OCI-LY7 (cell line): ENCODE results near the gene LOXHD1.

Experiments
- EZH2phosphoT487 ChIP-seq: fragments of 200-600 bp; sonication (generic); IDR thresholded peaks from 2 replicates; pipeline ENCODE4 v1.6.1; 2018; ENCODE audit warnings: low read depth, borderline replicate concordance, mild to moderate bottlenecking, mixed run types, antibody characterized with exemption, low read length, moderate library complexity, mixed read lengths
- TF ChIP-seq, protein P1 (sequence below): fragments of 200-600 bp; sonication (generic); conservative IDR thresholded peaks from 2 replicates; pipeline ENCODE4 v1.5.1; 2014; ENCODE audit warnings: mild to moderate bottlenecking, antibody characterized with exemption, low read length, moderate library complexity, mixed read lengths

DNA sequence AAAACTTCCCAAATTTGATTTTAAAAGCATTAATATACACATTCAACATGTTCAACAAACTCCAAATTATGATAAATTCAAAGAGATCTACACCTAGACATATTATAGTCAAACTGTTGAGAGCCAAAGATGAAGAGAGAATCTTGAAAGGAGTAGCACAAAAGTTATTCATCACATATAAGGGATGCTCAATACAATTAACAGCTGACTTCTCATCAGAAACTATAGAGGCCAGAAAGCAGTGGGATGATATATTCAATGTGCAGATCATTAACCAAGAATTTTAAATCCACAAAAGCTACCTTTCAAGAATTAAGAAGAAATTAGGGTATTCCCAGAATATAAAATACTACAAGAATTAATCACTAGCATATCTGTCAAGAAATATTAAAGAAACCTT lies 75.4 kb downstream of the LOXHD1 start:
- TF ChIP-seq EZH2phosphoT487: no peak
- TF ChIP-seq, protein P1, sequence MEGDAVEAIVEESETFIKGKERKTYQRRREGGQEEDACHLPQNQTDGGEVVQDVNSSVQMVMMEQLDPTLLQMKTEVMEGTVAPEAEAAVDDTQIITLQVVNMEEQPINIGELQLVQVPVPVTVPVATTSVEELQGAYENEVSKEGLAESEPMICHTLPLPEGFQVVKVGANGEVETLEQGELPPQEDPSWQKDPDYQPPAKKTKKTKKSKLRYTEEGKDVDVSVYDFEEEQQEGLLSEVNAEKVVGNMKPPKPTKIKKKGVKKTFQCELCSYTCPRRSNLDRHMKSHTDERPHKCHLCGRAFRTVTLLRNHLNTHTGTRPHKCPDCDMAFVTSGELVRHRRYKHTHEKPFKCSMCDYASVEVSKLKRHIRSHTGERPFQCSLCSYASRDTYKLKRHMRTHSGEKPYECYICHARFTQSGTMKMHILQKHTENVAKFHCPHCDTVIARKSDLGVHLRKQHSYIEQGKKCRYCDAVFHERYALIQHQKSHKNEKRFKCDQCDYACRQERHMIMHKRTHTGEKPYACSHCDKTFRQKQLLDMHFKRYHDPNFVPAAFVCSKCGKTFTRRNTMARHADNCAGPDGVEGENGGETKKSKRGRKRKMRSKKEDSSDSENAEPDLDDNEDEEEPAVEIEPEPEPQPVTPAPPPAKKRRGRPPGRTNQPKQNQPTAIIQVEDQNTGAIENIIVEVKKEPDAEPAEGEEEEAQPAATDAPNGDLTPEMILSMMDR: no peak
